A549 (cell line): ENCODE results near the gene HDAC6. TPM values are rescaled to one million over a fixed set of nuclear protein-coding genes. Genes with fewer than 3 reads are reported as not detected.

Source experiments
- ATAC-seq, 2 experiments: fragments of 200-7000 bp in 1 of 2; fragments of >200 bp in 1 of 2; cut with Nextera tagmentation in 1 of 2; cut with Tn5 transposase in 1 of 2; 3 replicates each; pipeline versions ENCODE4 v1.8.0 to v1.9.1; 2018 to 2020; ENCODE audit warnings: mild to moderate bottlenecking in 1 of 2, moderate library complexity in 1 of 2
- CTCF ChIA-PET: fragments of 300-600 bp; sonication (Branson Sonifier 250); formaldehyde crosslinking; extraction: SDS; loops from one replicate; lab custom pipeline; 2021; ENCODE audit warnings: antibody characterized with exemption, inconsistent platforms; lab: Yijun Ruan, JAX
- POLR2A ChIA-PET: fragments of 350-600 bp; formaldehyde crosslinking; extraction: SDS; loops from one replicate; lab custom pipeline; 2021; ENCODE audit warnings: antibody characterized with exemption, inconsistent platforms; lab: Yijun Ruan, JAX
- DNase-seq, 2 experiments: peaks; one replicate each; pipeline versions ENCODE4 v3.0.0 to v3.0.0-alpha.2; 2011 to 2016; ENCODE audit warnings: low read depth in 1 of 2, low spot score in 1 of 2
- FAIRE-seq: peaks from 2 replicates; lab custom pipeline; 2011; peaks lifted over from hg19 to GRCh38; lab: Jason Lieb, UNC
- H3K27ac ChIP-seq, 2 experiments: fragments of >200 bp; sonication (Bioruptor Twin); formaldehyde crosslinking; 3 replicates each; pipeline ENCODE4 v1.5.1; 2016 to 2017
- H3K4me1 ChIP-seq: fragments of >200 bp; sonication (Bioruptor Twin); formaldehyde crosslinking; 3 replicates; pipeline ENCODE4 v1.6.1; 2016
- H3K4me2 ChIP-seq: fragments of >200 bp; sonication (Bioruptor Twin); formaldehyde crosslinking; 3 replicates; pipeline ENCODE4 v1.6.1; 2016
- H3K4me3 ChIP-seq: fragments of >200 bp; sonication (Bioruptor Twin); formaldehyde crosslinking; 3 replicates; pipeline ENCODE4 v1.5.1; 2016
- H3K9me3 ChIP-seq: fragments of >200 bp; sonication (Bioruptor Twin); formaldehyde crosslinking; 3 replicates; pipeline ENCODE4 v1.6.1; 2016
- CEBPB ChIP-seq, 2 experiments: fragments of >200 bp in 1 of 2; sonication (Bioruptor Twin) in 1 of 2; formaldehyde crosslinking in 1 of 2; IDR thresholded peaks; 2 replicates each; pipeline ENCODE4 v1.6.1; 2012 to 2016
- CHD4 ChIP-seq: fragments of 200-600 bp; sonication (generic); IDR thresholded peaks from 2 replicates; pipeline ENCODE4 v1.6.1; 2016; ENCODE audit warnings: antibody characterized with exemption, mild to moderate bottlenecking, borderline replicate concordance
- EHMT2 ChIP-seq: fragments of 200-600 bp; sonication (generic); IDR thresholded peaks from 2 replicates; pipeline ENCODE4 v1.6.1; 2016; ENCODE audit warnings: antibody characterized with exemption, low read depth, mild to moderate bottlenecking, moderate library complexity
- ELK1 ChIP-seq: fragments of 150-350 bp; IDR thresholded peaks from 2 replicates; pipeline ENCODE4 v1.6.1; 2014; ENCODE audit warnings: low read depth, mild to moderate bottlenecking, low read length
- EP300 ChIP-seq, 2 experiments: fragments of >200 bp; sonication (Bioruptor Twin); formaldehyde crosslinking; IDR thresholded peaks; 2 replicates in 1 of 2; 3 replicates in 1 of 2; pipeline ENCODE4 v1.6.1; 2016 to 2017
- MAX ChIP-seq: IDR thresholded peaks from 2 replicates; pipeline ENCODE4 v1.6.1; 2012
- MYC ChIP-seq: IDR thresholded peaks from 2 replicates; pipeline ENCODE4 v1.6.1; 2012; ENCODE audit warnings: mild to moderate bottlenecking, inconsistent platforms, low read length, improper control_type of control experiment, borderline replicate concordance
- NFE2L2 ChIP-seq: fragments of 150-350 bp; conservative IDR thresholded peaks from 2 replicates; pipeline ENCODE4 v1.6.1; 2014; ENCODE audit warnings: low read length
- NR3C1 ChIP-seq: fragments of >200 bp; sonication (Bioruptor Twin); formaldehyde crosslinking; IDR thresholded peaks from 3 replicates; pipeline ENCODE4 v1.6.1; 2017
- PBX3 ChIP-seq: IDR thresholded peaks from 2 replicates; pipeline ENCODE4 v1.6.1; 2012
- PHF8 ChIP-seq: fragments of 200-600 bp; sonication (generic); IDR thresholded peaks from 2 replicates; pipeline ENCODE4 v1.6.1; 2016; ENCODE audit warnings: low read depth, mild to moderate bottlenecking, antibody characterized with exemption, moderate library complexity, borderline replicate concordance
- POLR2AphosphoS2 ChIP-seq: conservative IDR thresholded peaks from 2 replicates; pipeline ENCODE4 v1.6.1; 2012; ENCODE audit warnings: low read length, improper control_type of control experiment, inconsistent platforms
- RCOR1 ChIP-seq: fragments of 150-350 bp; IDR thresholded peaks from 2 replicates; pipeline ENCODE4 v1.6.1; 2014; ENCODE audit warnings: antibody characterized with exemption, low read length, low read depth
- REST ChIP-seq: fragments of 200-600 bp; sonication (generic); IDR thresholded peaks from 2 replicates; pipeline ENCODE4 v1.6.1; 2016; ENCODE audit warnings: antibody characterized with exemption, mild to moderate bottlenecking, moderate library complexity
- RFX5 ChIP-seq: fragments of 450-650 bp; IDR thresholded peaks from 2 replicates; pipeline ENCODE4 v1.7.1; 2014; ENCODE audit warnings: antibody characterized with exemption, mild to moderate bottlenecking, moderate library complexity
- SREBF2 ChIP-seq: fragments of 450-650 bp; IDR thresholded peaks from 2 replicates; pipeline ENCODE4 v1.6.1; 2014; ENCODE audit warnings: mild to moderate bottlenecking, moderate library complexity
- TFCP2L1 ChIP-seq: fragments of 250-450 bp; sonication (Bioruptor Pico); IDR thresholded peaks from 2 replicates; pipeline ENCODE4 v1.5.0; 2021; ENCODE audit warnings: mild to moderate bottlenecking
- WGBS: methylation state at CpG from one replicate; pipeline ENCODE4 v1.1.6; 2017; ENCODE audit errors: missing lambda C conversion rate; 5-methylcytosine and 5-hydroxymethylcytosine counted together
- polyA plus RNA-seq, 4 experiments: library from polyadenylated mRNA; depleted of rRNA in 3 of 4; stranded (reverse); fragments of >200 nt; fragmentation: RNase III in 1 of 4; extraction: RNeasy Plus Mini Kit Qiagen cat#74134 plus additional on column Dnase treatment in 1 of 4; gene quantifications; 2 replicates in 3 of 4; 3 replicates in 1 of 4; pipeline ENCODE4 v1.2.3, GENCODE V29; 2011 to 2017

HDAC6 gene
- polyA plus RNA-seq, 2 of the 4 experiments (the other 2 are of a cell fraction), result 50.6 to 52.1 TPM

- WGBS, result 24% methylated on average over 4 of the region's 7 CpGs
- DNase-seq, result peak; percentile 13 to 15
- Histone ChIP-seq H3K4me3 (peak overlapping the region; percentile 69), H3K4me1 (peaks cover 5% of the 10 kb centered on the region; the same call in 1 of the 3 replicates), H3K9me3 (no peaks in the 10 kb centered on the region), H3K4me2 (peak overlapping the region; percentile 93), H3K27ac (peak overlapping the region in 1 of 2 experiments; percentile 86; a peak in 2 of 6 replicates)
- ATAC-seq, result peak; percentile 44 to 60; a peak in 5 of 6 replicates
- ChIA-PET CTCF (interaction anchor here (0.6 to 1.1 kb wide), 5 partner anchors 9 to 916 kb away, joined by 3 to 4 read pairs (median 3); no protein-coding TSS in a partner anchor), POLR2A (no interaction called here)
- FAIRE-seq, result peak; percentile 83
- TF ChIP-seq CEBPB (IDR thresholded peaks at IDR 0.05) (no peak), REST (no peak), CHD4 (no peak), PBX3 (no peak), MAX (no peak), MYC (no peak), NR3C1 (no peak), POLR2AphosphoS2 (no peak), RCOR1 (no peak), RFX5 (no peak), EHMT2 (no peak), TFCP2L1 (no peak), ELK1 (no peak), EP300 (IDR thresholded peaks at IDR 0.05) (no peak), NFE2L2 (no peak), SREBF2 (no peak)
Measured at GRCh38 chrX:48834383-48834709, 32.5 kb downstream of the HDAC6 start.

GRCh38 chrX:48835524-48836329, 33.9 kb downstream of the HDAC6 start, which contains the start of gene PCSK1N:
Gene PCSK1N, minus strand, starts transcription at chrX:48835610. Its CDS starts 78 bp downstream, at chrX:48835532.
- WGBS, result 53% methylated on average over 12 of the region's 35 CpGs
- POLR2A ChIA-PET, result interaction anchor here (0.8 to 1.0 kb wide), 2 partner anchors 34 to 56 kb away, joined by 3 read pairs; partner anchors contain the start of gene HDAC6
- Histone ChIP-seq H3K9me3 (no peaks in the 10 kb centered on the region), H3K27ac (peak within 1 kb of the TSS; percentile 66 to 86), H3K4me2 (peak within 1 kb of the TSS; percentile 93), H3K4me3 (peak within 1 kb of the TSS; percentile 69), H3K4me1 (peaks cover 5% of the 10 kb centered on the region; the same call in 1 of the 3 replicates)
- ATAC-seq (peak; percentile 72 to 81), FAIRE-seq (no peak), DNase-seq (peak; percentile 49 to 59)
- CTCF ChIA-PET, result no interaction called here
- TF ChIP-seq PHF8, result no peak
- TF ChIP-seq REST, result peak; percentile 30; the same call in 1 of the 2 replicates
